Panc1 (cell line): ENCODE data around the gene ERGIC1. TPM values are rescaled to one million over a fixed set of nuclear protein-coding genes. Genes with fewer than 3 reads are reported as not detected.

Experiments used
- ATAC-seq: fragments of 200-7000 bp; cut with Tn5 transposase; 2 replicates; pipeline ENCODE4 v1.9.1; 2020; ENCODE audit warnings: mild to moderate bottlenecking, moderate library complexity
- BruUV-seq: library from RNA; stranded (reverse); fragments of 400-500 nt; replicated peaks from 2 replicates; lab custom pipeline; 2021; lab: Mats Ljungman, UMichigan
- CTCF ChIA-PET: fragments of 300-600 bp; sonication (Branson Sonifier 250); formaldehyde crosslinking; loops from one replicate; lab custom pipeline; 2022; ENCODE audit warnings: antibody characterized with exemption; lab: Charles Lee
- POLR2A ChIA-PET: fragments of 300-600 bp; sonication (Branson Sonifier 250); formaldehyde crosslinking; loops from one replicate; lab custom pipeline; 2022; ENCODE audit warnings: antibody characterized with exemption; lab: Charles Lee
- DNase-seq: peaks from one replicate; pipeline ENCODE4 v3.0.0-alpha.2; 2010; ENCODE audit warnings: low read depth, low spot score
- H3K27ac ChIP-seq: 2 replicates; pipeline ENCODE4 v1.5.1; 2011; ENCODE audit warnings: mild to moderate bottlenecking, low read length, inconsistent platforms
- H3K27me3 ChIP-seq: fragments of 200-500 bp; sonication (Bioruptor generic); 2 replicates; pipeline ENCODE4 v1.6.0; 2014; ENCODE audit warnings: low read length, inconsistent platforms; ENCODE audit not compliant: control insufficient read depth, insufficient read depth
- H3K36me3 ChIP-seq: fragments of 200-500 bp; sonication (Bioruptor generic); 2 replicates; pipeline ENCODE4 v1.5.1; 2014; ENCODE audit warnings: inconsistent platforms, mild to moderate bottlenecking, low read length, moderate library complexity; ENCODE audit not compliant: control insufficient read depth, insufficient read depth
- H3K4me1 ChIP-seq: 2 replicates; pipeline ENCODE4 v1.5.1; 2011; ENCODE audit warnings: inconsistent platforms, mild to moderate bottlenecking, low read length, moderate library complexity; ENCODE audit not compliant: control insufficient read depth, insufficient read depth
- H3K4me3 ChIP-seq, 2 experiments: 2 replicates each; pipeline ENCODE4 v1.5.1; 2011 to 2012; ENCODE audit warnings: low read depth in 2 of 2, low read length in 2 of 2, mild to moderate bottlenecking in 2 of 2, inconsistent platforms in 1 of 2, moderate library complexity in 1 of 2
- H3K9me3 ChIP-seq: fragments of 200-500 bp; sonication (Bioruptor generic); 2 replicates; pipeline ENCODE4 v1.5.1; 2014; ENCODE audit warnings: low read depth, mild to moderate bottlenecking, inconsistent platforms, low read length, moderate library complexity; ENCODE audit not compliant: control insufficient read depth, insufficient read depth
- POLR2AphosphoS5 ChIP-seq: IDR thresholded peaks from 2 replicates; pipeline ENCODE4 v1.6.1; 2012; ENCODE audit warnings: mild to moderate bottlenecking, low read depth, low read length, moderate library complexity
- SIN3A ChIP-seq: IDR thresholded peaks from 2 replicates; pipeline ENCODE4 v1.6.1; 2012; ENCODE audit warnings: low read depth, mild to moderate bottlenecking, low read length, moderate library complexity, borderline replicate concordance; ENCODE audit not compliant: insufficient read depth
- TCF7L2 ChIP-seq: IDR thresholded peaks from 2 replicates; pipeline ENCODE4 v1.6.1; 2011; ENCODE audit warnings: mild to moderate bottlenecking, low read depth, low read length, inconsistent platforms
- in situ Hi-C: cut with HindIII; loops from 2 replicates; pipeline ENCODE4 v1.10.0; 2016; ENCODE audit warnings: low sequenced_read_pairs, low pct_unique_long_range_greater_than_20kb
- intact Hi-C: fragments of 100-400 bp; cut with micrococcal nuclease; formaldehyde crosslinking; loops from one replicate; pipeline ENCODE4 v1.10.0; 2022; ENCODE audit not compliant: unreplicated experiment
- total RNA-seq: library from RNA; stranded (reverse); gene quantifications from one replicate; pipeline ENCODE4 v1.2.1, GENCODE V29; 2021; ENCODE audit not compliant: unreplicated experiment
- TF ChIP-seq, protein P1 (sequence below), 2 experiments: IDR thresholded peaks; 2 replicates each; pipeline ENCODE4 v1.6.1; 2011 to 2012; ENCODE audit warnings: low read depth in 2 of 2, control low read depth in 1 of 2, low read length in 1 of 2, mild to moderate bottlenecking in 1 of 2, moderate library complexity in 1 of 2; ENCODE audit not compliant: insufficient read depth in 1 of 2
- TF ChIP-seq, protein P2 (sequence below): fragments of 450-650 bp; IDR thresholded peaks from 2 replicates; pipeline ENCODE4 v1.5.1; 2017; ENCODE audit warnings: mild to moderate bottlenecking

Gene ERGIC1
- total RNA-seq, 1 experiment from 2014 or later: 206 TPM

GRCh38 chr5:172859966-172860365 lies 25.9 kb downstream of the ERGIC1 start:
- CTCF ChIA-PET: interaction anchor here (0.6 to 0.7 kb wide), 2 partner anchors 69 to 161 kb away, joined by 3 to 4 read pairs; no protein-coding TSS in a partner anchor
- Histone ChIP-seq H3K4me1 (peaks cover 96% of the 10 kb centered on the region), H3K36me3 (no peaks in the 10 kb centered on the region), H3K27me3 (no peaks in the 10 kb centered on the region), H3K9me3 (no peaks in the 10 kb centered on the region), H3K27ac (peak overlapping the region; percentile 98), H3K4me3 (no peak overlapping the region)
- intact Hi-C loops (loop anchor here (5.0 to 10.0 kb wide), 2 partner anchors 83 to 145 kb away; no protein-coding TSS in a partner anchor), in situ Hi-C loops (no loop called here)
- ATAC-seq: no peak
- no TSS peak for BruUV-seq
- DNase-seq: no peak
- TF ChIP-seq TCF7L2: no peak
- no peak for TF ChIP-seq POLR2AphosphoS5
- POLR2A ChIA-PET: interaction anchor here (1.2 kb wide), 1 partner anchor 89 kb away, joined by 3 read pairs; the partner anchor contains the start of gene DUSP1

DNA sequence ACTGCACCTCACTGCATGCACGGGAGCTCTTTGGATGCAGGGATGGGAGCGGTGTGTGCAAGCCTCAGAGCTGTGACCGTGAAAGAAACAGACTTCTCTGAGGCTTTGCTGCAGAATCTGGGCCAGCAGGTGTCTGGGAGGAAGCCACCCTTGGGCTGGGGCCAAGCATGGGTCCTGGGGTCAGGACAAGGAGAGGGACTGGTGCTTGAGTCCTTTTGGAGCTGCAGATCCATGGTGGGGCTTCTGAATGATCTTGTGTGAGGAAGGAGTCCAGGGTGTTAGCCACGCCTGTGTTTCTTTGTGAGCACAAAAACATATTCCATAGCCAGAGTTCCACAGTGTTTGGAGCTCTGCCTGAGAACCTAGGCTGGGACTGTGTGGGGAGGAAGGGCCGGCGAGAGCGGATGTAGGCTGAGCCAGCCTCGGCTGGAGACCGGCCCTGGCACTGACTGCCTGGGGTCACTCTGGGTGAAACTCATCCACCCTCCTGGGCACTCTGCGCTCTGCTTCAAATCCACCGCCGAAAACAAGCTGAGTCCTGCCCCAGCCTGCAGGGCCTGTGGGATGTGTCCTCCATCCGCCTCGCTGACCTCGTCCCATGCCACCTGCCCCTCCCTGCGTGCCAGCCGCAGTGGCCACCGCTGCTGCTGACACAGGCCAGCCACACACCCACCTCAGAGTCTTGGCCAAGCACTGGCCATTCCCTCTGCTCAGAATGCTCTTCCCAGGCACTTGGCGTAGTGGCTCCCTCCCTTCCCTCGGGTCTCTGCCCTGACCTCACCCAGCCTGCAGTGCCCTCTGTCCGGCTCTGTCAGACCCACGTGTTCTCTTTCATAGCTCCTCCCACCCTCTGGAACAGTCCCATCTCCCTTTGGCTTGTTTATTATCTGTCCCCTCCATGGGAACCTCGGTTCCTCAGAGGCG lies 26.7 kb downstream of the ERGIC1 start:
- TF ChIP-seq SIN3A (no peak), TCF7L2 (peak; percentile 82; the same call in 1 of the 2 replicates), POLR2AphosphoS5 (no peak; the same call in 1 of the 2 replicates)
- TF ChIP-seq, protein P1, sequence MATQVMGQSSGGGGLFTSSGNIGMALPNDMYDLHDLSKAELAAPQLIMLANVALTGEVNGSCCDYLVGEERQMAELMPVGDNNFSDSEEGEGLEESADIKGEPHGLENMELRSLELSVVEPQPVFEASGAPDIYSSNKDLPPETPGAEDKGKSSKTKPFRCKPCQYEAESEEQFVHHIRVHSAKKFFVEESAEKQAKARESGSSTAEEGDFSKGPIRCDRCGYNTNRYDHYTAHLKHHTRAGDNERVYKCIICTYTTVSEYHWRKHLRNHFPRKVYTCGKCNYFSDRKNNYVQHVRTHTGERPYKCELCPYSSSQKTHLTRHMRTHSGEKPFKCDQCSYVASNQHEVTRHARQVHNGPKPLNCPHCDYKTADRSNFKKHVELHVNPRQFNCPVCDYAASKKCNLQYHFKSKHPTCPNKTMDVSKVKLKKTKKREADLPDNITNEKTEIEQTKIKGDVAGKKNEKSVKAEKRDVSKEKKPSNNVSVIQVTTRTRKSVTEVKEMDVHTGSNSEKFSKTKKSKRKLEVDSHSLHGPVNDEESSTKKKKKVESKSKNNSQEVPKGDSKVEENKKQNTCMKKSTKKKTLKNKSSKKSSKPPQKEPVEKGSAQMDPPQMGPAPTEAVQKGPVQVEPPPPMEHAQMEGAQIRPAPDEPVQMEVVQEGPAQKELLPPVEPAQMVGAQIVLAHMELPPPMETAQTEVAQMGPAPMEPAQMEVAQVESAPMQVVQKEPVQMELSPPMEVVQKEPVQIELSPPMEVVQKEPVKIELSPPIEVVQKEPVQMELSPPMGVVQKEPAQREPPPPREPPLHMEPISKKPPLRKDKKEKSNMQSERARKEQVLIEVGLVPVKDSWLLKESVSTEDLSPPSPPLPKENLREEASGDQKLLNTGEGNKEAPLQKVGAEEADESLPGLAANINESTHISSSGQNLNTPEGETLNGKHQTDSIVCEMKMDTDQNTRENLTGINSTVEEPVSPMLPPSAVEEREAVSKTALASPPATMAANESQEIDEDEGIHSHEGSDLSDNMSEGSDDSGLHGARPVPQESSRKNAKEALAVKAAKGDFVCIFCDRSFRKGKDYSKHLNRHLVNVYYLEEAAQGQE (IDR thresholded peaks at IDR 0.05; ENCODE audit: insufficient read depth in 1 of 2, low read depth in 2 of 2, low read length in 1 of 2): no peak
- TF ChIP-seq, protein P2, sequence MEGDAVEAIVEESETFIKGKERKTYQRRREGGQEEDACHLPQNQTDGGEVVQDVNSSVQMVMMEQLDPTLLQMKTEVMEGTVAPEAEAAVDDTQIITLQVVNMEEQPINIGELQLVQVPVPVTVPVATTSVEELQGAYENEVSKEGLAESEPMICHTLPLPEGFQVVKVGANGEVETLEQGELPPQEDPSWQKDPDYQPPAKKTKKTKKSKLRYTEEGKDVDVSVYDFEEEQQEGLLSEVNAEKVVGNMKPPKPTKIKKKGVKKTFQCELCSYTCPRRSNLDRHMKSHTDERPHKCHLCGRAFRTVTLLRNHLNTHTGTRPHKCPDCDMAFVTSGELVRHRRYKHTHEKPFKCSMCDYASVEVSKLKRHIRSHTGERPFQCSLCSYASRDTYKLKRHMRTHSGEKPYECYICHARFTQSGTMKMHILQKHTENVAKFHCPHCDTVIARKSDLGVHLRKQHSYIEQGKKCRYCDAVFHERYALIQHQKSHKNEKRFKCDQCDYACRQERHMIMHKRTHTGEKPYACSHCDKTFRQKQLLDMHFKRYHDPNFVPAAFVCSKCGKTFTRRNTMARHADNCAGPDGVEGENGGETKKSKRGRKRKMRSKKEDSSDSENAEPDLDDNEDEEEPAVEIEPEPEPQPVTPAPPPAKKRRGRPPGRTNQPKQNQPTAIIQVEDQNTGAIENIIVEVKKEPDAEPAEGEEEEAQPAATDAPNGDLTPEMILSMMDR: no peak
- peaks cover 96% of the 10 kb centered on the region for H3K4me1 ChIP-seq
- H3K36me3 ChIP-seq: no peaks in the 10 kb centered on the region
- no peaks in the 10 kb centered on the region for H3K27me3 ChIP-seq
- ChIA-PET POLR2A (interaction anchor here (0.6 to 1.1 kb wide), 2 partner anchors 23 to 90 kb away, joined by 3 to 4 read pairs; partner anchors contain the start of gene DUSP1), CTCF (interaction anchor here (0.5 to 0.6 kb wide), 2 partner anchors 29 to 399 kb away, joined by 4 to 8 read pairs; no protein-coding TSS in a partner anchor)
- in situ Hi-C loops (no loop called here), intact Hi-C loops (loop anchor here (10.0 kb wide), 1 partner anchor 146 kb away; no protein-coding TSS in a partner anchor)
- ATAC-seq (peak; percentile 70), DNase-seq (no peak)
- H3K27ac ChIP-seq: peak overlapping the region; percentile 98
- peak overlapping the region in 1 of 2 experiments; percentile 19; a peak in 1 of 4 replicates for H3K4me3 ChIP-seq
- H3K9me3 ChIP-seq: no peaks in the 10 kb centered on the region
- no TSS peak for BruUV-seq
